ENCODE data around the gene WBP4.
"Not testable (repeated sequence)": the region's sequence is repeated elsewhere in the genome, so short reads cannot be mapped to it uniquely, and the experiment has no call there.

WBP4 gene

DNA sequence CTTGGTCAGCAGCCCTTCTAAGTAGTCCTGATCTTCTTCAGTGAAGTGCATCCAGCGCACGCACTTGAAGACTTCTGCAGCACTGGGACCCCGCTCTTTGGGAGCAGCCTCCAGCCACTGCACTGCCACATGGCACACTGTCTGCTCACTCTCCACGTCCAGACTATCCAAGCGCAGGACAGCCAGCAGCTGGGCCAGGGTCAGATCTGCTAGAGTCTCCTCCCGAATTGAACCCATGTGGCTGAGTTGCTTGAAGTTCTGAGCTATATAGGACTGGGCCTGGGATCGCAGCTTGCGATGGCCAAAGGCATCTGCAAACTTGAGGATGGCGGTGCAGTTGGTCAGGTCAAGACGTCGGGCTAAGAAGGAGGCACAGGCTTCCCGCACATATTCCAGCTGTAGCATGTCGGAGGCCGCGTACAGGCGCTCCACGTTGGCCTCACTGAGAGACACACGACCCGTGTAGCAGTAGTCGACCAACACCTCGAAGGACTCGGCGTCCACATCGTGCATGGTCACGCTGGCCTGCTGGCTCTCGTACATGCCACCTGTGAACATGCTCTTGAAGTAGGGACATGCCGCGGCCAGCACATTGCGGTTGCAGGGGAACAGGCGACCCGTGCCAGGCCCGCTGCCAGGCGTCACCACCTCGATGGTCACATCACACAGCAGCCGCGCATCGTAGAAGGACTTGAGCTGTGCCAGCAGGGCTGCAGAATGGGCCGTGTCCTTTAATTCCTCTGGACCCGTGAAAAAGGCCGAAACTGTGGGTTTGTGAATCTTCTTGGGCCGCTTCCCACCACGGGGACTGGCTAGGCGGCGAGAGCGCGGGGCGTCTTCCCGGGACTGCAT, 70.6 kb downstream of the WBP4 start:
- H3K27me3 ChIP-seq (ENCODE audit: insufficient read depth, low read length), result not testable (repeated sequence)

DNA sequence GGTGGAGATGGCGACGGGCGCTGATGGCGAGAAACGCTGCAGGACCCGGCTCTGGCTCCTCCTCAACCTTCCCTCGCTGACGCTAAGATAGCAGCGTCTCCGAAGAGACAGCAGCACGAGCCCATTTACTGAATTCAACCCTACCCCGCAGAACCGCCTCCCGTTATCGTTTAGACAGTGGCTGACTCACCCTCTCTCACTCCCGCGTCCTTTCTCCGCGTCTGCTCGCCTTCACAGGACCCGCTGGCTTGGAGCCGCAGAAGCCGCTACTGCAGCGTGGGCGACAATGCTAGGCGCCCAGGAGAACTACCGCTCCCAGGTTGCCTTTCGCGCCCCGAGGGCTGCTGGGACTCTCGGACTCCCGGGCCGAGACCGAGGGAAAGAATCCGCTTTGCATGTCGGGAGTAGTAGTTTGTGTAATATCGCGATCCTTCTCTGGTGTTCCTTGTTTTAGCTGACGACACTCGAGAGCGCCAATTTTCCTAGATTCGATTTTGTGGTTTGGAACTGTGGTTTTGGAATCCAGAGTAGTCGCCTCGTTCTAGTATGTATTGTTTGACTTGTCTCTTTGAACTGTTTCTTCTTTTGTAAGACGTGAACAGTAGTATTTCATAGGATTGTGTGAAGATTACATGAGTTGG, 71.3 kb downstream of the WBP4 start, which contains the start of gene KBTBD6:
TSS of gene KBTBD6 (minus strand) at position 291 of the 641 bp plus-strand sequence. CDS start 291 bp downstream, outside the sequence.
- H3K9ac ChIP-seq (ENCODE audit: low read depth, low read length), result peak within 1 kb of the TSS; percentile 84
- H3K27me3 ChIP-seq (ENCODE audit: insufficient read depth, low read length), result no peaks in the 10 kb centered on the region
- H3K4me3 ChIP-seq (ENCODE audit: low read length), result peak within 1 kb of the TSS; percentile 74
- under 1% methylated on average over 45 of the region's 45 CpGs for WGBS
- H3K9me3 ChIP-seq (ENCODE audit: insufficient read depth, low read depth, low read length), result no peaks in the 10 kb centered on the region
- peaks cover 11% of the 10 kb centered on the region; the same call in 1 of the 2 replicates for H3K36me3 ChIP-seq (ENCODE audit: insufficient read depth, low read length)
- peak within 1 kb of the TSS; percentile 17; the same call in 1 of the 2 replicates for H3K27ac ChIP-seq (ENCODE audit: low read depth, low read length)
- H3K4me1 ChIP-seq (ENCODE audit: insufficient read depth, low read length), result peaks cover 16% of the 10 kb centered on the region; the same call in 1 of the 2 replicates

More for the DNA sequence above, 70.6 kb downstream of the WBP4 start:
- peaks cover 11% of the 10 kb centered on the region; the same call in 1 of the 2 replicates for H3K36me3 ChIP-seq (ENCODE audit: insufficient read depth, low read length)
- 44% methylated on average over 48 of the region's 48 CpGs for WGBS
- peaks cover 16% of the 10 kb centered on the region; the same call in 1 of the 2 replicates for H3K4me1 ChIP-seq (ENCODE audit: insufficient read depth, low read length)
- H3K27ac ChIP-seq (ENCODE audit: low read depth, low read length); H3K9me3 ChIP-seq (ENCODE audit: insufficient read depth, low read depth, low read length): not testable (repeated sequence)
- H3K9ac ChIP-seq (ENCODE audit: low read depth, low read length), result peak overlapping the region; percentile 84
- peak overlapping the region; percentile 74 for H3K4me3 ChIP-seq (ENCODE audit: low read length)
